PC-3 (cell line): ENCODE measurements around the gene CPLX1.

Experiments used
- EZH2phosphoT487 ChIP-seq: fragments of 300-600 bp; sonication (generic); IDR thresholded peaks from 2 replicates; pipeline ENCODE4 v1.6.1; 2018; ENCODE audit warnings: mild to moderate bottlenecking, antibody characterized with exemption, low read length, borderline replicate concordance
- TF ChIP-seq, protein P1 (sequence below): fragments of 300-600 bp; sonication (generic); conservative IDR thresholded peaks from 2 replicates; pipeline ENCODE4 v1.5.1; 2017; ENCODE audit warnings: antibody characterized with exemption, low read depth, mild to moderate bottlenecking, low read length

- TF ChIP-seq, protein P1, sequence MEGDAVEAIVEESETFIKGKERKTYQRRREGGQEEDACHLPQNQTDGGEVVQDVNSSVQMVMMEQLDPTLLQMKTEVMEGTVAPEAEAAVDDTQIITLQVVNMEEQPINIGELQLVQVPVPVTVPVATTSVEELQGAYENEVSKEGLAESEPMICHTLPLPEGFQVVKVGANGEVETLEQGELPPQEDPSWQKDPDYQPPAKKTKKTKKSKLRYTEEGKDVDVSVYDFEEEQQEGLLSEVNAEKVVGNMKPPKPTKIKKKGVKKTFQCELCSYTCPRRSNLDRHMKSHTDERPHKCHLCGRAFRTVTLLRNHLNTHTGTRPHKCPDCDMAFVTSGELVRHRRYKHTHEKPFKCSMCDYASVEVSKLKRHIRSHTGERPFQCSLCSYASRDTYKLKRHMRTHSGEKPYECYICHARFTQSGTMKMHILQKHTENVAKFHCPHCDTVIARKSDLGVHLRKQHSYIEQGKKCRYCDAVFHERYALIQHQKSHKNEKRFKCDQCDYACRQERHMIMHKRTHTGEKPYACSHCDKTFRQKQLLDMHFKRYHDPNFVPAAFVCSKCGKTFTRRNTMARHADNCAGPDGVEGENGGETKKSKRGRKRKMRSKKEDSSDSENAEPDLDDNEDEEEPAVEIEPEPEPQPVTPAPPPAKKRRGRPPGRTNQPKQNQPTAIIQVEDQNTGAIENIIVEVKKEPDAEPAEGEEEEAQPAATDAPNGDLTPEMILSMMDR: no peak
- TF ChIP-seq EZH2phosphoT487: no peak
Observed at GRCh38 chr4:801436-802124, 24.3 kb downstream of the CPLX1 start.
